GM21576 (cell line): ENCODE data around the gene TTC19.

Experiments
- ATAC-seq: cut with Tn5 transposase; IDR thresholded peaks from one replicate; pipeline ENCODE4 v1.9.1; 2021; ENCODE audit warnings: mild to moderate bottlenecking, moderate library complexity; ENCODE audit not compliant: unreplicated experiment

TTC19 gene, protein sequence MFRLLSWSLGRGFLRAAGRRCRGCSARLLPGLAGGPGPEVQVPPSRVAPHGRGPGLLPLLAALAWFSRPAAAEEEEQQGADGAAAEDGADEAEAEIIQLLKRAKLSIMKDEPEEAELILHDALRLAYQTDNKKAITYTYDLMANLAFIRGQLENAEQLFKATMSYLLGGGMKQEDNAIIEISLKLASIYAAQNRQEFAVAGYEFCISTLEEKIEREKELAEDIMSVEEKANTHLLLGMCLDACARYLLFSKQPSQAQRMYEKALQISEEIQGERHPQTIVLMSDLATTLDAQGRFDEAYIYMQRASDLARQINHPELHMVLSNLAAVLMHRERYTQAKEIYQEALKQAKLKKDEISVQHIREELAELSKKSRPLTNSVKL

GRCh38 chr17:15999141-15999973, at the start of gene TTC19, which contains the start of gene ZSWIM7:
Gene TTC19 (plus strand): TSS chr17:15999824. CDS start chr17:15999849, 25 bp downstream.
Gene ZSWIM7 (minus strand): TSS chr17:15999704. CDS start chr17:15999594, 110 bp downstream.
- peak; percentile 91 for ATAC-seq

DNA sequence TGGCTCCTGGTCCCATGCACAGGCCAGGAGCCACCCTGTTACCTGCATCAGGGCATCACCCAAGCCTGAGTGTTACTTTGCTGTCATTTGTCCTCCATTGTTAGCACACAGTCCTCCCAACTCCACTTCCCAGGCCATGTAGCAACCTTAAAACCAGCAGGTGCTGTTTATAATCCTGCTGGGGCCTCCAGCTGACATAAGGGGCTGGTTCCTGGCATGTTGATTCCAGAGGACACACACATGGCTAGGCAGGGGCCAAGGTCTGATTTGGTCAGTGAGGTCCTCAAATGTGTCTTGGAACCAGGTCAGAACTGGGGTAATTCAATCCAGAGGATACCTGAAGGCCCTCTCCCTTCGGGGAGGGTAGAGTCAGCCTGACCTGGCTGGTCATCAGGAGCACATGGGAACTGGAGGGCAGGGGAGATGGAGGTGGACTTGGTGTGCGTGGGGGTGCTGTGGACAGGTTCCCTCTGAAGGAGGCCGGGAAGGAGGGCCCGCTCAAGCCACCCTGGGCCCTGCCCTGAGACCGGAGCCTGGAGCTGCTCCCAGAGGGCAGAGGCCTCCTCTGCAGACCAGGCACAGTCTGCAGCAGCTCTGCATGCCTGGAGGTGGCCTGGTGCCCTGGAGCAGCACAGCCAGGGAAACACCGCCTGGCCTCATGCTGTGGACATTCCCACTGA, 48.1 kb upstream of the TTC19 start:
- no peak for ATAC-seq

GRCh38 chr17:15952048-15952532, 47.5 kb upstream of the TTC19 start:
- ATAC-seq: no peak

DNA sequence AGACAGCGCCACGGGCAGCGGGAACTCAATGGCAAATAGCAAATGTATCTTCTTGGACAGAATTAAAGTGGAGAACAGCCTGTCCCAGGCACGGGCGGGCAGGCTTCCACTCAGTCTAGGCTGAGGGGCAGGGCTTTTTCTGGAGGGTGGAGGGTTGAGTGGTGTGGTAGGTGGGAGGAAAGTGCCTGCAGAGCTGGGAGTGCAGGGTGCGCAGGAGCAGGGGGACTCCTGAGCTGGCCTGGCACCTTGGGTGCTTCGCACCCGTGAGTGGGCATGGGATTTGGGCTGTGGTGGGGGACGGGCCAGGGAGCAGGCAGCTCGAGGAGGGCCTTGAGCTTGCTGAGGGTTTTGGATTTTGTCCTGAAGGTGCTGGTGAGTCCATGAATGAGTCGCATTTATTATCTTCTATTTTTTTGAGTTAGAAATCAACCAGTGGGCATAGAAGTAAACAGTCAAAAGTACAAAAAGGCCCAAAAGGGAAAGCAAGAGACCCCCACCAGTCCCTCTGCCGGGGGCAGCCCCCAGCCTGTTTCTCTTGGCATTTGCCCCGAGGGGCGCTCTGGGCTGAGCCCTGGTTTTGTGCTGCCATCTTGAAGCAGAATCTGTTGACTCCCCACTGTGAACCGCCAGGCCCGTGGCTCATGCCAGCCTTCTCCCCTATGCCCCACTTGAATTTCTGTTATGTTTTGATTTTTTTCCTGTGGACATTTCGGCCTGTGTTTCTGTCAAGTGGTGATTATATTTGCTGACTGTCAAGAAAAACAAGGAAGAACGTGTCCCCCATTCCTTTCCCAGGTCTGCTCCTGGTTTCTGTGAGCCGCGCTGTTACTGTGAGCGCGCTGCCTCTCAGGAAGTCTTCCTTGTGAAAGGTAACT, 46.5 kb upstream of the TTC19 start:
- no peak for ATAC-seq

GRCh38 chr17:15954222-15954621, 45.4 kb upstream of the TTC19 start:
- no peak for ATAC-seq

GRCh38 chr17:15955793-15956541, 43.7 kb upstream of the TTC19 start:
- ATAC-seq: no peak

- ATAC-seq: no peak
Observed at GRCh38 chr17:15957206-15957605, 42.4 kb upstream of the TTC19 start.

DNA sequence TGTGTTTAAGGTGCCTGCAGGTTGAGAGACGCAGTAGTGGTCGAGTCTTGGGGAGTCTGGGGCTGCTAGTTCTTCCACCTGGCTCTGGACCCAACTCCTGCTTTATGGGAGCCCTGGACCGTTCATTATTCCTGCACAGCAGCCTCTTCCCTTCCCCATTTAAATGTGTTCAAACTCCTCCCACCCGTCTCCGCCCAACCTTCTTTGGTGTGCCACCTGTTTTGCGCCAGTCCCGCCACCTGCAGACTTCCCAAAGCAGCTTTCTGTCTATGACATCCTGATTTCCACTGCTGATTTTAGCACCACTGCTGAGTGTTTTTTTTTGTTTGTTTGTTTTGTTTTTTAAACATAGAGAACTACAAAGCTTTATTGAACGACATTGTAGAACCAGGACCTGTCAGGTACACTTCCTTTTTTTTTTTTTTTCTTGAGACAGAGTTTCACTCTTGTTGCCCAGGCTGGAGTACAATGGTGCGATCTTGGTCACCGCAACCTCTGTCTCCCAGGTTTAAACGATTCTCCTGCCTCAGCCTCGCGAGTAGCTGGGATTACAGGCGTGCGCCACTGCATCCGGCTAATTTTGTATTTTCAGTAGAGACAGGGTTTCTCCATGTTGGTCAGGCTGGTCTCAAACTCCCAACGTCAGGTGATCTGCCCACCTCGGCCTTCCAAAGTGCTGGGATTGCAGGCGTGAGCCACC, 41.9 kb upstream of the TTC19 start:
- ATAC-seq: no peak

DNA sequence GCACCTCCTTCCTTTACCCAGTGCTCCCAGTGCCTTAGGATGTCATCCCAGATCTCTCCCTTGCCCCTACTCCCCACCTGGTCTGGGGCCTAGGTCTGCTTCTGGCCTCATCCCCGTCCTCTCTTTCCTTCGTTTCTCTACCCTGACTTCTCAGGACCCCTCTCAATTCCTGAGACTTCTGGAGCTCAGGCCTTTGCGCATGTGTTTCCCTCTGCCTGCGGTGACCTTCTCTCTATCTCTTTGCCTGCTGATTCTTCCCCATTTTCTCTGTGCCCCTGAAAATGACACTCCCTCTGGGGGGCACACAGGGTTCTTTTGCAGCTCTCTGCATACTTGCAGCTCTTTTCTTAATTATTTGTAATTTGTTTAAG, 41.2 kb upstream of the TTC19 start:
- no peak for ATAC-seq

DNA sequence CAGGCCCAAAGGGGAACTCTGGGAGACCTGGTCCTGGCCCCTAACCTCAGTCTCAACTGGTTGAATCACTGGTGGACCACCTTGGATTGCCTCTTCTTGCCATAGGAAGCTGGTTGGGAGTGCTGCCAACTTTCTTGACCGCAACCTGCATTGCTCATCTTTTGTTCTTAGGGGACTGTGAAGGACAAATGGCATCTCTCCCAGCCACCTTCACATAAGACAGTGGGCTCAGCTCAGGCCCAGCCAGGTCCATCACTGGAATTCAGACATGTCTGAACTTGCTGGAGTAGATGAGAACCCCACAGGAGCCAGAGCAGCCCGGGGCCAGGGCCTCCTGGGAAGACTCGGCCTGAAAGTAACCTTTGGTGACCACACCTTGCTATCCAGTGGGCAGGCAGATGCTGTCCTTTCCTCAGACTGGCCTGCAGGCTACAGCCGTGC, 35.9 kb upstream of the TTC19 start:
- ATAC-seq: no peak

GRCh38 chr17:15965528-15965927, 34.1 kb upstream of the TTC19 start:
- ATAC-seq: no peak

GRCh38 chr17:15966183-15966878, 33.3 kb upstream of the TTC19 start:
- no peak for ATAC-seq

DNA sequence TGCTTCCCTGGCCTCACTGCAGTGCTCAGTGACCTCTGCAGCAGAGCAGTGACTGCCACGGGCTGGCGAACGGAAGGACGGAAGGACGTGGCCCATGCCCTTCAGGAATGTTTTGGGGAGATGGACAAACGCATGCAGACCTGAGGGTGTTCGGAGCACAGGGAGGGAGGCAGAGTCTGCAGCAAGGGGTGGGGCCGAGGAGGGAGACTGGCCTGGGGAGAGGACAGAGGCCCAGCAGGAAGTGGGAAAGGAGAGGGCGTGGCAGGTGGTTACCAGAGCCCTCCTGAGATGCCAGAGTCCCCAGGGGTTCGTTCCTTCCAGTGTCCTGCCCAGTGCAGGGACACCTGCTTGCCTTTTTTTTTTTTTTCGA, 32.8 kb upstream of the TTC19 start:
- no peak for ATAC-seq

DNA sequence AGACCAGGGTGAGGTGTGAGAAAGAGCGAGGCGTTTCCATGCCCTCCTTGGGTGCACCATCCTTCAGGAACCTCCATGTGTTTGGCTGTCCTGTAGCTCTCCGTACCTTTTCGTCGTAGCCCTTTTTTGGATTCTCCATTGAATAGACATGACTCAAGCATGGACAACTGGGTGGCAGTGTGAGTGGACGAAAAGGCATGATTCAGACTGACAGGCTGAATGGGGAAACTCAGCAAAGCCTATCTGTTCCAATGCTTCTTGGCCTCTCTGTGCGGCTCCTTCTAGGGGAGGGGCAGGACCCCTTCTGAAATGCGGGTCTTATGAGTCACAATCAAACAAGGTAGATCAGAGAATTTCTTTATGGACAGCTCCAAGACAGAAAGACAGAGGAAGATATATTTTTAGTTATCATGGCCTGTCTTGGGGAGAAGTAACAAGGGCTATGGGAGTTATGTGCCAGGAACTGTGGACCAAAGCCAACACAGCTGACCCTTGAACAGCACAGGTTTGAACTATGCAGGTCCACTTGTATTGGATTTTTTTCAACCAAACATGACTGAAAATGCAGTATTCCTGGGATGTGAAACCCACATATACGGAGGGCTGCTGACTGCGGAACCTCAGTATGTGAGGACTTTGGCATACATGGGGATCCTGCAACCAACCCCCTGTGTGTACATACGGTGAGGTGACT, 31.8 kb upstream of the TTC19 start:
- no peak for ATAC-seq

GRCh38 chr17:15969463-15969862, 30.2 kb upstream of the TTC19 start:
- no peak for ATAC-seq

DNA sequence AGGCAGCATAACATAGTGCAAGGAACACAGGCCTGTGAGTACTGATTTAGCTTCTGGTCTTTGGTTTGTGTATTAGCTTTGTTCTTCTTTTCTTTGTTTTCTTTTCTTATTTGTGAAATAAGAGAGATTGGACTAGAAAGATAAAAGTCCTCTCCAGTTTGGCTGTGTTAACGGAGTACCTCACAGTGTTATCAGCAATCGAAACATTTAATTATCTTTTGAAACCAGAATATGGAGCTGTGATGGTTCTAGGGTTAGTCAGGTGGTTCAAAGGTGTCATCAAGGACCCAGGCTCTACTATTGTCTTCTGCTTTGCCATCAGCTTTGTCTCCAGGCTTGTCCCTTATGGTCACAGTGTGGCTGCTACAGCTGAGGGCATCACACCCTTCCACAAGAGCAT, 29.1 kb upstream of the TTC19 start:
- ATAC-seq: no peak

DNA sequence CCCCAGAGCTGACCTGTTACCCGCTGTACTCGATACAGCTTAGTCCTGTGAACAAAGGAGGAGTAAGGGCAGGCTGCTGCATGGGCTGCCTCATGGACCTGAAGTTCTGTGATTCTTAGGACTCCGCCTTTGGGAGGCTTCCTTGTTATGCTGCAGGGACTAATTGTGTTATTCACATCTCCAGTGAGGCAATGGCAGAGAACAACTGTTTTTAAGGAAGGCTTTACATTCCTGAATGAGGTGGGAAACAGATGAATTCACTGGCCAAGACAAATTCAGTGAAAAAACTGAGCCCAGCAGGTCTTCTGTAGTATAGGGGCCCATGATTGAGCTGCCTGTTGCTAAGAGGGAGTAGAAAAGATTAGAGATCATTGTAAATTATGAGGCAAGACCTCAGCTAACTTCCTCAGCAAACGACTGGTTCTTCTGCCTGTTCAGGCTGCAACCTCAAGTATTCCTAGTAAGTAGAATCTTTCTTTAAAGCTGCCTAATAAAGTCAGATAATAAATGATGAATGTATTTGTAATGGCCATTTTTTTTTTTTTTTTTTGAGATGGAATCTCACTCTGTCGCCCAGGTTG, 28.4 kb upstream of the TTC19 start:
- ATAC-seq: no peak
